ENCODE results near the gene MED17.

DNA sequence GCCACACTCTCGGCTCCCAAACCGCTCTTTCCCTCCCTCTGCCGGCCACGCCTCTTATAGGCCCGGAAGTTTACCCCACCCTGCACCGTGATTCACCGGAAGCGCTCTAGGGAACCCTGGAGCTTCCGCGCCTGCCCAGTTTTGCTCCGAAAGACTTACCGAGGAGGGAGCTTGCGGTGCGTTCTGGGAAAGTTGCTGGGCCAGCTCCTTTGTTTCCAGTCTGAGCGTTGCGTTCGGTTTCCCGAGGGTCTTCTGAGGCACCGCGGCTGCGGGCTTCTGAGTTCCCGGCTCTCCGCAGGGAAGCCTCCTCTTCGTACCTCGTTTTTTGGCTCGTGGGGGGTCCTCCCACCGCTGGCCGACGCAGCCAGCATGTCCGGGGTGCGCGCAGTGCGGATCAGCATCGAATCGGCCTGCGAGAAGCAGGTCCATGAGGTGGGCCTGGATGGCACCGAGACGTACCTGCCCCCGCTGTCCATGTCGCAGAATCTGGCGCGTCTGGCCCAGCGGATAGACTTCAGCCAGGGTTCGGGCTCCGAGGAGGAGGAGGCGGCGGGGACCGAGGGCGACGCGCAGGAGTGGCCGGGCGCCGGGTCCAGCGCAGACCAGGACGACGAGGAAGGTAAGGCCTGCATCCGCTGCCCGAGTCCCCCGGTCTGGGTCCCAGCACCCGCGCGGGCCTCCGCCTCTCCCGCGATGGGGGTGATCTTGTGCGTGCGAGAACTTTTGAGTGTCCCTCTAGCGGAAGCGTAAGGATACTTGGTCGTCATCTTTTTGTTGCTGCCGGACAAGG is at the start of gene MED17:
- TF ChIP-seq, protein P1, sequence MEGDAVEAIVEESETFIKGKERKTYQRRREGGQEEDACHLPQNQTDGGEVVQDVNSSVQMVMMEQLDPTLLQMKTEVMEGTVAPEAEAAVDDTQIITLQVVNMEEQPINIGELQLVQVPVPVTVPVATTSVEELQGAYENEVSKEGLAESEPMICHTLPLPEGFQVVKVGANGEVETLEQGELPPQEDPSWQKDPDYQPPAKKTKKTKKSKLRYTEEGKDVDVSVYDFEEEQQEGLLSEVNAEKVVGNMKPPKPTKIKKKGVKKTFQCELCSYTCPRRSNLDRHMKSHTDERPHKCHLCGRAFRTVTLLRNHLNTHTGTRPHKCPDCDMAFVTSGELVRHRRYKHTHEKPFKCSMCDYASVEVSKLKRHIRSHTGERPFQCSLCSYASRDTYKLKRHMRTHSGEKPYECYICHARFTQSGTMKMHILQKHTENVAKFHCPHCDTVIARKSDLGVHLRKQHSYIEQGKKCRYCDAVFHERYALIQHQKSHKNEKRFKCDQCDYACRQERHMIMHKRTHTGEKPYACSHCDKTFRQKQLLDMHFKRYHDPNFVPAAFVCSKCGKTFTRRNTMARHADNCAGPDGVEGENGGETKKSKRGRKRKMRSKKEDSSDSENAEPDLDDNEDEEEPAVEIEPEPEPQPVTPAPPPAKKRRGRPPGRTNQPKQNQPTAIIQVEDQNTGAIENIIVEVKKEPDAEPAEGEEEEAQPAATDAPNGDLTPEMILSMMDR (IDR thresholded peaks at IDR 0.05), result peak; percentile 53
- TF ChIP-seq EZH2phosphoT487 (IDR thresholded peaks at IDR 0.05; ENCODE audit: borderline replicate concordance, low read depth) (no peak), EP300 (IDR thresholded peaks at IDR 0.05; ENCODE audit: borderline replicate concordance in 1 of 2, low read depth in 1 of 2, low read length in 1 of 2) (no peak), SIN3A (IDR thresholded peaks at IDR 0.05; ENCODE audit: borderline replicate concordance, low read depth, low read length) (peak; percentile 75; the same call in 1 of the 2 replicates), MXI1 (IDR thresholded peaks at IDR 0.05; ENCODE audit: low read depth, low read length) (no peak; the same call in none of the 2 replicates), USF2 (IDR thresholded peaks at IDR 0.05; ENCODE audit: borderline replicate concordance, low read depth, low read length) (no peak), TAF1 (IDR thresholded peaks at IDR 0.05; ENCODE audit: borderline replicate concordance, low read depth, low read length) (peak; percentile 93)
